NCI-H2171 (cell line): Measurements from ENCODE around the gene NEK1.
"Not testable (repeated sequence)": the region's sequence is repeated elsewhere in the genome, so short reads cannot be mapped to it uniquely, and the experiment has no call there.

Experiments
- DNase-seq: peaks from one replicate; lab custom pipeline; 2025; lab: John Stamatoyannopoulos, UW

NEK1 gene

DNA sequence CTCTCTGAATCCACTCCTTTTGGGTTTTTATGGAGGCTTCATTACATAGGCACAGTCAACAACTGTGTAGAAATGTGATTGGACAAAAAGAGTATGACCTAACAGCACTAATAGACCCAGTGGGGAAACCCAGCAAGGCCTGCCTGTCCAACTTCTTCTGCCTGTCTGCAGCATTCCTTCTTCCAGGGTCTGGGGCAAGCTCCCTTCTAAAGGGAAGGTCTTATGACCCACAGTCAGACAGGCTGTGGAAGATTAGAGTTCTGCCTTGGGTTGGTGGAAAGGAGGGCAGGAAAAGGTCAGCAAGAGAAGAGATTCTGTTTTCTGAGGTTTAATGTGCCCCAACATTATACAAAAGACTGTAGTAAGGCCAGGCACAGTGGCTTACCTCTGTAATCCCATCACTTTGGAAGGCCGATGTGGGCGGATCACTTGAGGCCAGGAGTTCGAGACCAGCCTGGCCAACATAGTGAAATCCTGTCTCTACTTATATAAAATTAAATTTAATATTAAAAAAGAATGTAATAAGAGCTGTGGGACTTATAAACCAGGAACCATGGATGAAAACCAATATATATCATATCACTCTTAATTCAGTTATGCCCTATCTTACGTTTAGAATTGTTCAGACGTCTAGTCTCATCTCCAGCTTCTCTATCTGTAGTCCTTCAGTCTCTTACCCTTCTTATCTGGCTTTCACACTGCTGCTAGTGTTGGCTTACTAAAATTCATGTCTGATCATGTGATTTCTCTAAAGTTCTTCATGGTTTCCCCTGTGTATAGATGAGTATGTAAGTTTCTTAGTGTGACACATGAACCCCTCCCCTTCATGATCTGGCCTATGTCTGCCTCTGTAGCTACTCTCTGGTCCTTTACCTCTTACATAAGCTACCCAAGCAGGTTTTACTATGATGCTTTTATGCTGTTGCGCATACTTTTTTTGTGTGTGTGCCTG lies 14.2 kb upstream of the NEK1 start:
- DNase-seq, result no peak

DNA sequence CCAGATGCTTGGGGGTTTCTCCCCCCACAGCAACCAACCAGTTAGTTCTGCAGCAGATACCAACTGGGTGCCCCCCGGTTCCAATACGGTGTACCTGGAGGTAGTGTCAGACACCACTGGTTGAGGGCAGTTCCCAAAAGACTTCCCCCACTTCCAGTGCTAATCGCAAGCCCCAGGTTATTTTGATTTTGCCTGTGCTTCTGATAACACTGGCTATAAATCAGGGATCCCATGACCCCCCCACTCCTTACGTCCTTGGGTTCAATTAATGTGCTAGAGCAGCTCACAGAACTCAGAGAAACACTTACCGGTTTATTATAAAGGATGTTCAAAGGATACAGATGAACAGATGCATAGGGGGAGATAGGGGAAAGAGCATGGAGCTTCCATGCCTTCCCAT lies 13.5 kb upstream of the NEK1 start:
- no peak for DNase-seq

DNA sequence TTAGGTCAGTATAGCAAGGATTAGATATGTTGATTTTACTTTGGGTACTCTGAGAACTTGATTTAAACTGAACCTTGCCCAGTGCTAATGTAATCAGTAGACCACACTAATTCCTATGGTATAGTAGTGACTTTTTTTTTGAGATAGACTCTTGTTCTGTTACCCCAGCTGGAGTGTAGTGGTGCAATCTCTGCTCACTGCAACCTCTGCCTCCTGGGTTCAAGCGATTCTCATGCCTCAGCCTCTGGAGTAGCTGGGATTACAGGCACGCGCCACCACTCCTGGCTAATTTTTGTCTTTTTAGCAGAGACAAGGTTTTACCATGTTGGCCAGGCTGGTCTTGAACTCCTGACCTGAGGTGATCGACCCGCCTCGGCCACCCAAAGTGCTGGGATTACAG lies 11.6 kb upstream of the NEK1 start:
- DNase-seq, result not testable (repeated sequence)

DNA sequence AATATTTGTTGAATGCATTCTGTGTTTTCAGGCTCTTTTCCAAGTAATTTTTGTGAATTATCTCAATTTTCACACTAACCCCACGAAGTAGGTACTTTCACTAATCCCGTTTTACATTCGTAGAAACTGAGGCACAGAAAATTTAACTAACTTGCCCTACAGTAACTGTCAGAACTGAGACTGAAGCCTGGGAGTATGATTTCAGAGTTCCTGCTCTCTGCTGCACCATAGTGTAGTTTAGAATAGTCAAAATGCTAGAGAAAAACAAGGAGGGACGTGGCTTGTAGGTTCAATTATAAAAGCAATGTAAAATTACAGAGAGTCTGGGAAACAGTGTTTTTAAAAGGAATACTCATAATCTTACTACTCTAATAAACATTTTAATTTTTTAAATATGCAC lies 10.2 kb upstream of the NEK1 start:
- no peak for DNase-seq

DNA sequence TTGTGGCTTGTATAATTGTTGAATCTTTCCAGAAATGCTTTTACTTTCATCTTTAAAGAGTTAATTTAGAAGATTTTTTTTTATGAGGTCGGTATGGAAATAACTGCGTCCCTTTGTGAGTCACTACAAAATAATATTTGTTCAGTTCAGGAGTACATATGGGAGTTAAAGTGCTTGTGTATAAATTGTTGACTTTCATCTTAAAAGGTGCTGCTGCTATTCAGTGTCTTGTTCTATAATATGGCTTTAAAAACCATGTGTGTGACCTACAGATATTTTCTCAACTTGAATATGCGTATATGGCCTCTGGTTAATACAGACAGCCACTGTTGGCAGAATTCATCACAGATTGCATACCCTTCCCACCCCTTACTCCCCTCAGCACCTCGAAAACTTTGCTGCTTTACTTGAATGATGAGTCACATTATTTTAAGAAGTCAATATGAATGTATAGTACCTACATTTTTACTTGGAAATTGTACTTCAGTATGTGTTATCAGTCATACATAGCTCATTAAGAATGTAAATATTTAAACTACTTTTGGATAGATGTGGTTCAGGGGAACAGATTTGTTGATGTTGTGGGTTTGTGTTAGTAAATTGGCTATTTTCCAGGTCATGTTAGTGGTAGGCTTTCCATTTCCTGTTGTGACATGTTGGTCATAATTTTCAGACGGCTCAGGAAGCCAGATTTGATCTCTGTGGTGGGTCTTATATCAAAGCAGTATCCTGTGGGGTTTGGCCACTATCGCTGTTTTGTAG lies 9.5 kb upstream of the NEK1 start:
- DNase-seq, result no peak

DNA sequence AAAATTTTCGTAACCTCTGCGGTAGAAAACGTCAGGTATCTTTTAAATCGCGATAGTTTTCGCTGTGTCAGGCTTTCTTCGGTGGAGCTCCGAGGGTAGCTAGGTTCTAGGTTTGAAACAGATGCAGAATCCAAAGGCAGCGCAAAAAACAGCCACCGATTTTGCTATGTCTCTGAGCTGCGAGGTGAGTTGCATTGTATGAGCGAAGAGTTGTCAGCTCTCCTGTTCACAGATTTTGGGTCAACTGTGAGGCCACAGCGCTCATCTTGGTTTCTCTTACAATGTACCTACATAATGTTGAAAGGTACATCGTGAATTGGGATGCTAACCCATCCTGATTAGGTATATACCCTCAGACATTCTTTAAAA lies 8.5 kb upstream of the NEK1 start:
- no peak for DNase-seq

DNA sequence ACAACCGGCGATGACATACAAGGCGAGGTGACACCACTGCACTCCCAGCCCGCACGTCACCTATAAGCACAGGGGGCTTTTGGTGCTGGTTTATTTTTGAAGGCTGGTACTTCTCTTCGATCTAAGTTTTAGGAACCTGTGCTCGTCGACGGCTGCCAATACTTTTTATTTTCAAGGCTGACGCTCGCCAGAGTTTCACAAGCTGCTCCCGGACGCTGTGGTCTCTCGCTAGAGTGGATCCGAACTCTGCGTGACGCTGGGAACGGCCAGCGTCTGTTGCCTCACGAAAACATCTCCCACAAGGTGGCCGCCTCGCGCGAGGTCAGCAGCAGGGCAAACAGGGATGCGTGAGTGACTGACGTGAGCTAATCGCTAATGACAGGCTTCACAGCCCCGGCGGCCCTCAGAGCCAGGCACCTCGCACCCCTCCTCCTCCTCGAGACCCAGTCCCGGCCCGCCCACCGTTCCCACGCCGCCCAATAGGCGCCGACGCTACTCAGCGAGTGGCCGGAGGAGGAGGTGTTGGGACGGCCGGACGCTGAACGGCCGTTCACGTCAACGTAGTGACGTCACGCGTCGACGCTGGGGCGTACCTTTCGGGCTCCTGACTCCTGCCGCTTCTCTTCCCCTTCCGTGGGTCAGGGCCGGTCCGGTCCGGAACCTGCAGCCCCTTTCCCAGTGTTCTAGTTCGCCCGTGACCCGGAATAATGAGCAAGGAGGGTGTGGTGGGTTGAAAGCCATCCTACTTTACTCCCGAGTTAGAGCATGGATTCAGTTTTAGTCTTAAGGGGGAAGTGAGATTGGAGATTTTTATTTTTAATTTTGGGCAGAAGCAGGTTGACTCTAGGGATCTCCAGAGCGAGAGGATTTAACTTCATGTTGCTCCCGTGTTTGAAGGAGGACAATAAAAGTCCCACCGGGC lies 7.8 kb upstream of the NEK1 start, which contains the start of gene CLCN3:
CLCN3 (plus strand) TSS at position 621 of the 922 bp plus-strand sequence. CDS start 15,351 bp downstream, outside the sequence.
- DNase-seq, result peak; percentile 84

DNA sequence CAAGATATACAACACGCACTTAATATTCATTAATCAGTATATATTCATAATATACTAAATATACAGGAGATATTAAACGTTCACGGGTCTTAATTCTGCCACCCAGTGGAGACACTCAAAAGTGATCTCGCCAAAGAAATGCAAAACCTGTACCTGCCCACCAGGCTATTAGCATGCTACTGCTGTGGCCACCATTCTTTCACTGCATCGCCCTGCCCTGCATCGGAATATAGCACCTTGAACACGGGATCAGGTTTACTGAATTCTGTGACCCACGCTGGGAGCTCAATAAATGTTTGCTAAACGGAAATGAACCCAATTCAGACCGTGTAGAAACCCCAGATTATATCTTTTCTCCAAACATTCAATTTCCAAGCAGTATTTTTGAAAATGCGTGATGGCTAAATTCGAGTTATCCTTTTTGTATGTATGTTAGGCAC lies 7.2 kb upstream of the NEK1 start:
- DNase-seq, result peak; percentile 3

DNA sequence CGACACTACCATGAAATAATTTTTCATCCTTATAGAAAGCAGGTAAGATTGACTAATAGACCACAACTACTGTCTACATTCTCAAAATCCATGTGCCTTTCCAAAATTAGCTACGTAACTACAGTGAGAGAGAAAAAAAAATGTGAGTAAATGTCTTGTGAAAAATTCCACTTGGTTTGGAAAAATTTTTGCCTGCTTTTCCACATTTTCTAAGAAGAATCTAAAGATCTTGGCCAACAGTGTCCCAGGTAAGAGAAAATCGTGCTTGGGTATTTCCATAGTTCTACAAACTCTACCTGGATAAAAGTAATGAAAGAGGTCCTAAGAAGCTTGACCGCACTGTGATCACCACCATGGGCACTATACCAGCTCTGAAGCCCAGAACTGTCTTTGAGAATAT lies 6.6 kb upstream of the NEK1 start:
- DNase-seq, result no peak

DNA sequence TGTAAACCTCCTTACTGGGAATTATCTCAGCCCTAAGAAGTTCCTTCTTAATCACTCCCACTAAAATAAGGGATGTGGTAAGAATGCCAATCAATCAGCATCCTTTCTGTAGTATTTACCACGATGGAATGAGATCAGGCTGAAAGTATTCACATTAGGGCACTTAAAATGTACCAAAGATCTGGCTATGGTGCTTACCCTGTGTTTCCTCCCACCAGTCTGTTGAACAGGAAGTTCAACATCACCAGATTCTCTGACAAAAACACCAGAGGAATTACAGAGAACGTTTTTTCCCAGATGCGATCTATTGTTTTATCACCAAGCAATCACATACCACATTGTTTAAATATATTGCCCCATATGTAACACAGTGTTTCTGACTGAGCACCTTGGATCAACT lies 5.9 kb upstream of the NEK1 start:
- no peak for DNase-seq

DNA sequence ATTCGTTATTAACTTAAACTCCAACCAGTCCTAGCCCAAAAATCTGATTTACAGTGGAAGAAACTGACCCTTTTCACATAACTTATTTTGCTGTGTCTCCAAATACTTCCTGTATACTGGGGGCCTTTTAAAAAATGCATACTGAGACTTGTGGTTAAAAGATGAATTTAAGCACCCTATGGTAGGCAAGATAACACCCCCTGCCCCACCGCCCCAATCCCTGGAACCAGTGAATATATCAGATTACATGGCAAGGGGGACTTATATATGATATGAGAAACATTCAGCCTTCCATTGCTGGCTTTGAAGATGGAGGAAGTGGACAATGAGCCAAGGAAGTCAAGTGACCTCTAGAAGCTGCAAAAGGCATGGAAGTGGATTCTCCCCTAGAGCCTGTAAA lies 4.9 kb upstream of the NEK1 start:
- no peak for DNase-seq

DNA sequence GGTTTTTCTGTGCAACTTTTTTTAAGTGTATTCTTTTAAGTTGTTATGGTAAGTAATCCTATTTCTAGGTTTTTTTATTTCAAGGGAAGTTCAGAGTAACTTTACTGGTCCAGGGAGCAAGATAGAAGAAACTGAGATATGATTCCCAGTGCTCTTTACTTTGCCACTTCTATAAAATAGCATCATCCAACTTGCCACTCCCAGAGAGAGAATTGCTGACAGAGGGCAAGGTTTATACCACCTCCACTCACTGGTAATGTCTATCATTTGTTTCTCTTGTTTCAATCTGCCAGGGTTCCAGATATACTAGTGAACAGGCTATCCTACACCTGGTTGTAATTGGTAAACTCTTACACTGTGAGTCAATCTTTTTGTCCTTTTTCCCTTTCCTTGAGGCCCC lies 4.5 kb upstream of the NEK1 start:
- DNase-seq, result no peak

DNA sequence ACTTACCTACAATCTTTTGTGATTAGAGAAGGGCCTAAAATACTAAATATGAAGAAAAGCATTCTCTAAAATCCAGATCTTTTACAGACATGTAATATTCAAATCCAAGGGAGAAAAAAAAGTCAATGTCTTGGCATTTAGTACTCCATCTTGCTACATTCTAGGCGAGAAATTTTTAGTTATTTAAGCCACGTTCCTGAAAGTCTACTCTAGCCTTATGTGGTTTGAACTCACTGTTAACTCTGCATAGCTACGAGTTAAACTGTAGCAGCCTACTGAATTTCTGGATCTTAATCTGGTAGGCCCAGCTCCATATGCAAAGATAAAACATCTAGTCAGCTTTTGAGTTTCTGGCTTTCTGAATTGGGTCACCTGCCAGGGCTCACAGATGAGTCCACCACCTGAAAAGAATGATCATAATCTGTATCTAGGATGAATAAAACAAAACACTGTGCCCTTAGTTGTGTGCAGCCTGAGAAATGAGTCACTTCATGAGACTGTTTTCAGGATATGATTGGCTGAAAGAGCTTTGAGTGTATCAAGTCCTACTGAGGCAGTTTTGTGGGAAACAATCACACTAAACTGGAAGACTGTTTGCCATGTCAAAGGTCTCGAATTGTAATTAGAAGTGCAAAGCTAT lies 3.2 kb upstream of the NEK1 start:
- DNase-seq, result no peak

DNA sequence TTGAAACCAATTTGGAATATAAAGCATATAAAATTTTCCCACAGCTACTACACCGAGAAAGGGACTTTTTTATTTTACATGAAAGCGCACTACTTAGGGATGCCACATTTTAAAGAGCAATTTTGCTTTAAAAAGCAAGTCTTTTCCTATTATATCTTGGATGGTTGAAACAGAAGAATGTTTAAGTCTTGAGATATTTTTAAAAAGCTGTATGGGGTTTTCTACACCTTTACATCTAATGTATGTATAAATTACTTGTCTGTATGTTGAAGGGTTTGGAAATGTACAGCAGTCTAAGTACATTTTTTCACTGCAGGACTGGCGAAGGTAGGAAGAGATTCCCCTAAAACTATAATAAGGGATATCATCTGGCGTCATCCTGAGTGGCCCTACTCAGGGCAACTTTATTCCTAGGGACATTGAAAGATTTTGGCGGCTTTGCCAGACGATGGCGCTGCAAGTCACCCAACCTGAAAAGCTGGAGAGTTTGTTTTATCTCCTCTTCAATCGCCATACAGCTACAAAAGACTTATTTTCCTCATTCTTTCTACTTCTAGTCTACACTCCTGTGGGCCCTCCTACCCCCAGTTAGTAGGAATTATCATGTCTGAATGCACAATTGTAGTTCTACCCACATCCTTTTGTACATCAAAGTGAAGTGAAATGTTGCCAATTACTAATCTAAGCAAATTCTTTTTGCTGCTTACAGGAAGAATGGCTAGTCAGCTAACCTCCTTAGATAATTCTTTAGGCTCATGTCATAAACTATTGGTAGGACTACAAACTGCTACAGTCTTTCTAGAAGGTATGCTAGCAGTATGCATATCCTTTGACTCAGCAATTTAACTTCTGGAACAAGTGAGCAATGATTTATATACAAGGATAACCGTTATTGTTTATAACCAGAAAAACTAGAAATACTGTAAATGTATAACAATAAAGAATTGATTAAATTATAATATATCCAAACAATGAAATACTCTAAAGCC lies 782 bp upstream of the NEK1 start:
- peak; percentile 12 for DNase-seq

DNA sequence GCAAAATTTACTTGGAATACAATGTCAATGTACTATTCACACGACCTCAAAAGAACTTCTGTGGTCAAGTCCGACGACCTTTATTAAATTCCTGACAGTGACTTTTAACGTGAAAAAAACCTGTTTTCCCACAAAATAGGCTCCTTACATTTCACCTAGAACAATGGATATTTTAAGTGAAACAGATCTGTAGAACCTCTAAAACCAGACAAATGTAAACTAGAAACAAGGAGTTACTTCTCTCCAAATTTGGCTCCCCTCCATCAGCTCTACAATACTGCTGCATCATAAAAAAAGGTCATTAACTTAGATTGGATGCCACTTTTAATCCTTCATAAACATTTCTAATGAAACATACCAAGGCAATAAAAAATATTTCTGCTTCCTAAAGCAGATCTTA lies 1.2 kb downstream of the NEK1 start:
- no peak for DNase-seq

DNA sequence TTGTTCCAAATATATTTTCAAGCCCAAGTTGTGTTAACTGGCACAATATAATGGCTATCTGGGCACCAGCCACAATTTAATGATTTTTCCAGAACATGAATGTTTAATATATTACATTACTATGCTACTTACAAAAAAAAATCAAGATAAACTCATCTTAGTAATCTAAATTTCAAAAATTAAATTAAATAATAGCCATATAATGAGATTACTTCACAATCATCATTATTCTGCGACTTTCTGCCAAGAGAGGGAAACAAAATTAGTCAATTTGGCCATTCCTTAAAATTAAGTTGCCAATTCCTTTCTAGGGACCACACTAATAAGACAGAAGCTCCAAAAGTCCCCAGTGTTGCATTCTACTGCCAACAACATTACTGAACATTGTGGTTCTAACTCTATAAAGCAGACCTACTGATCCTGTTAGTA lies 7.5 kb downstream of the NEK1 start:
- DNase-seq, result no peak

DNA sequence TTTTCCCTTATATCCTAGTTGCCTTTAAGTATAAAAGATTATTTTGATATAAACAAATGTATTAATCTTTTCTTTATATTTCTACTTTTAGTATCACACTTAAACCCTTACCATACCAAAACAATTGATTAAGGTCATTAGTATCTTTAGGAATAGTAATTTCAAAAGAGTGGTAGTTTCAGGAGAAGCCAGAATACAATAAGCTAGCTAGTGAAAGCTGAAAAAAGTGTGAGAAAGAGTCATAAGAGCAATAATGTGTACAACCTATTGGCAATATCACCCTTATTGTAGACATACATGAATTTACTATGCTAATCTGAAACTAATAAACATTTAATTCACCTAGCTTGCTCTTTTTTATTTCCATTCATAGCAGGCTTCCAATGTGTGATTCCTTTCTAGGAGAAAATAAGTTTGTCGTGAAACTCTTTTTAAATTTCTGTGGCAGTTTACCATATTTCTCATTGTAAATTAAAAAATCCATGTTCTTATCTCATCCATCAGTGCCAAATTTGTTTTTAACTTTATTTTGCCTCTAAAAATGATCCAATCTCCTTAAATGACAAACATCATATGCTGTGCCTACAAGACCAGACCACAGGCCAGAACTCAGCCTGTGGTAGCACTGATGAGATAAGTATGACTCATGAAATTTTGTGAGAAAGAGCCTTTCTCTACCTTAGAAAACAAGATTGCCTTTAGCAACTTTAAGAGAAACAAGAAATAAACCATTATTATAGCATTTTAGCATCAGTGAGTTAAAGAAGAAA lies 8.1 kb downstream of the NEK1 start:
- DNase-seq, result no peak

DNA sequence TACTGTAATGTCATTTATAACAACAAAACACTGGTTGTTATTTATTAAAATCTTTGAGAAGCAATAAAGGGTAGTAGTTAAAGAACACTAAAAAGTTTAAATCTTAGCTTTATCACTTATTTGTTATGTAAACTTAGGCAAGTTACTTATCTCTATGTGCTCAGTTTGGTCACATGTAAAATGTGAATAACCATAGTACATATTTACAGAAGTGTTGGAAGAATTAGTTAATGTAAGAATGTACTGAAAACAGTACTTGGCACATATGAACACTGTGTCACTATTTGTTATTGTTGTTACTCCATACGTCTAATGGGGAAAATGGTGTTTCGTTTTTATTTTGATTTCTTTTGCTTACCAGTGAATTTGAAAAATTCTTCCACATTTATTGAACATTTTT lies 9.1 kb downstream of the NEK1 start:
- no peak for DNase-seq

DNA sequence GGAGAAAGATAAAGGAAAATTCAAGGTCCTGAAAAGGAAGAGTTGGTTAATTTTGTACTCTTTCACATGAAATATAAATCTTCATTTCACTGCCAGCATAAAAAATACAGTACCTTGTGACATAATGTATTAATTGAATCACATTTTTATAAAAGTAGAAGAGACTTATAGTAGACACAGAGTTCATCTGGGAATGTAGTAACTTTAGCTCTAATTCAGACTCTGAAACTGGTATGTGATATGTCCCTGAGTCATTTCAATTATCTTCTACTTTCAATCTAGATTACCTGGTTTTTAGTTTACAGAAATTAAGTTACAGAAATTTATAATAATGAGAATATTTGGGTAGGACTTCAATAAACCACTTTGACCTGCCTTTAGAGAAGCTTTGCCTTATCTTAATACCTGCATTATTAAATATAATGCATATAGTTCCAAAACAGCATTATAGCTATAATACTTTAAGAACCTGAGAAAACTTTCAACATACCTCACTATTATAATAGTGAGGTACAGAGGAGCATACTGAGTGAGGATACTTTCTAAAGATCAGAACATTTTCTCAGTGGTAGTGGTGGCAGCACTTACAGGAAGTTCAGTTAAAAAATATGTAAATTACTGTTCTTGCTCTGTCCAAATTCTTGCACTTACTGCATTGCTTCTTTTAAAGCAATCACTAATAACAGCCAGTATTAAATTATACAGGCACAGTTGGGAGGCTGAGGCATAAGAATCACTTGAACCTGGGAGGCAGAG lies 11.2 kb downstream of the NEK1 start:
- DNase-seq, result no peak
